ENCODE measurements around the gene WSB1.

The WSB1 gene

GRCh38 chr17:27265333-27265732 lies 28.6 kb upstream of the WSB1 start:
- CTCF ChIA-PET: interaction anchor here (0.8 kb wide), 1 partner anchor 24 kb away, joined by 3 read pairs; no protein-coding TSS in a partner anchor
- H3K36me3 ChIP-seq (ENCODE audit: control insufficient read depth in 2 of 2, insufficient read depth in 1 of 2, low read length in 2 of 2): no peaks in the 10 kb centered on the region
- no peak overlapping the region for H3K4me3 ChIP-seq (ENCODE audit: low read depth, low read length)
- H3K27ac ChIP-seq (ENCODE audit: extremely low read depth, low read depth, low read length): no peak overlapping the region
- POLR2A ChIA-PET: no interaction called here
- TF ChIP-seq ZNF548 (tag by site-specific recombination; IDR thresholded peaks at IDR 0.05) (no peak), HOXC10 (CRISPR knock-in tag; IDR thresholded peaks at IDR 0.05) (no peak)
- H3K4me1 ChIP-seq (ENCODE audit: control insufficient read depth, insufficient read depth, low read length): no peaks in the 10 kb centered on the region
- H3K9me3 ChIP-seq (ENCODE audit: control insufficient read depth, insufficient read depth, low read depth, low read length): no peaks in the 10 kb centered on the region

- POLR2A ChIA-PET: no interaction called here
- Histone ChIP-seq H3K36me3 (ENCODE audit: control insufficient read depth in 2 of 2, insufficient read depth in 1 of 2, low read length in 2 of 2) (no peaks in the 10 kb centered on the region), H3K4me3 (ENCODE audit: low read depth, low read length) (no peak overlapping the region), H3K9me3 (ENCODE audit: control insufficient read depth, insufficient read depth, low read depth, low read length) (no peaks in the 10 kb centered on the region), H3K27ac (ENCODE audit: extremely low read depth, low read depth, low read length) (no peak overlapping the region), H3K4me1 (ENCODE audit: control insufficient read depth, insufficient read depth, low read length) (no peaks in the 10 kb centered on the region)
- CTCF ChIA-PET: interaction anchor here (0.6 kb wide), 1 partner anchor 43 kb away, joined by 4 read pairs; no protein-coding TSS in a partner anchor
- TF ChIP-seq TRIM28 (IDR thresholded peaks at IDR 0.05; ENCODE audit: borderline replicate concordance, low read length): no peak
- TF ChIP-seq ZNF239 (tag by site-specific recombination; IDR thresholded peaks at IDR 0.05): no peak
- TF ChIP-seq KLF16 (tag by site-specific recombination; IDR thresholded peaks at IDR 0.05): no peak
- TF ChIP-seq ZNF518A (tag by site-specific recombination; conservative IDR thresholded peaks at IDR 0.05; ENCODE audit: low read depth): no peak
- TF ChIP-seq KLF1 (tag by site-specific recombination; IDR thresholded peaks at IDR 0.05): no peak
- no peak for TF ChIP-seq ZNF169 (tag by site-specific recombination; IDR thresholded peaks at IDR 0.05)
- no peak for TF ChIP-seq PRDM4 (tag by site-specific recombination; IDR thresholded peaks at IDR 0.05)
- TF ChIP-seq ZNF571 (tag by site-specific recombination; IDR thresholded peaks at IDR 0.05): no peak
- no peak for TF ChIP-seq PRDM2 (tag by site-specific recombination; IDR thresholded peaks at IDR 0.05; ENCODE audit: borderline replicate concordance)
- no peak for TF ChIP-seq ZNF449 (tag by site-specific recombination; IDR thresholded peaks at IDR 0.05)
- TF ChIP-seq ZNF654 (tag by site-specific recombination; IDR thresholded peaks at IDR 0.05; ENCODE audit: low read depth): no peak
- no peak for TF ChIP-seq WT1 (tag by site-specific recombination; IDR thresholded peaks at IDR 0.05)
- no peak for TF ChIP-seq OVOL3 (tag by site-specific recombination; IDR thresholded peaks at IDR 0.05)
- TF ChIP-seq ZNF24 (tag by site-specific recombination; IDR thresholded peaks at IDR 0.05): no peak
- no peak for TF ChIP-seq ZNF585B (tag by site-specific recombination; IDR thresholded peaks at IDR 0.05)
- no peak for TF ChIP-seq ZBTB10 (tag by site-specific recombination; IDR thresholded peaks at IDR 0.05)
Observed at GRCh38 chr17:27266228-27266627, 27.7 kb upstream of the WSB1 start.

All from HEK293 (cell line).